Fibroblast of skin of right quadriceps (primary cell): Measurements from ENCODE around the gene CTNNA2.
A peak's percentile ranks its signal among the peaks of the same experiment; 100 is the strongest.

Experiments
- DNase-seq: peaks from one replicate; pipeline ENCODE4 v3.0.0-alpha.2; 2013

Gene CTNNA2

DNA sequence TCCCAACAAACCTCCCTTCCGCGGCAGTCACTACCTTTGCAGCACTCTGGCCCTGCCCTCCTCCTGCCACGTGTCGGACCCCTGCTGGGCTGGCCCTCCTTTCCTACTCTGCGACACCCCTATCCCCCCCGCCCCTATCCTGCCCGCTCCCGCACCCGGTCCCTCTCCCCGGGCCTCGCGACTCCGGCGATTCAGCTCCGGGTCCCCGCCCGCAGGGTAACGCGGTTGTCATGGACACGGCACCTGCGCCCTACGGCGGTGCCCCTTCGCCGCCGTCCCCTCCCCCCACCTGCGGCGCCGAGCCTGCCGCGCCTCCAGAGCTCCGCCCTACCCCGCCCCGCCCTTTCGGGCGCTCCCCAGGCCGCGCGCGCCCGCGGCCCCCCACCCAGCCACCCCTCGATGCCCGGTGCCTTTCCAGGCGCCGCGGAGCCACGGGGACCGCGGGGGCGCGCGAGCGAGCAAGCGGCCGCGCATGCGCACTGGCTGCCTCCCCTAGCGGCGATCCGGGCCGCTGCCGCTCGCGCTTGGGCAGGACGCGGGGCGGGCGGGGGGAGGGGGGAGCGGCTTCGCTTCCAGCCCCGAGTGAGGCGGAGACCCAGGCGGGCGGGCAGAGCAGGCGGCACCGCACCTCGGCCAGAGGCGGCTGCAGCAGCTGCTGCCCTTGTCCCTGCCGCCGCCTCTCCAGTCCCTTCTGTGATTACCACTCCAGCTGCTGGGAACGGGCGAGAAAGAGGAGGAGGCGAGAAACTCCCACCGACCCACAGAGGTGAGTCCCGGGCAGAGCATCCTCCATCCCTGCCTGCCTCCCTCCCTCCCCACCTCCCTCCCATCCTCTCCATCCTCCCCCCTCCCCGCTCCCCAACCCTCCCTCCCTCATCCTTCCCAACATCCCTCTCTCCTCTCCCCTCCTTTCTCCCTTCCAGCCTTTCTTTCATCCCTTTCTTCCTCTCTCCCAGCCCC, at the start of gene CTNNA2:
Gene CTNNA2 (plus strand): TSS at position 610 of the 960 bp plus-strand sequence.
- peak; percentile 12 for DNase-seq

GRCh38 chr2:79487399-79487798, 25.5 kb upstream of the CTNNA2 start:
- DNase-seq, result no peak

GRCh38 chr2:79511320-79511951, 1.4 kb upstream of the CTNNA2 start:
- DNase-seq, result peak; percentile 37

GRCh38 chr2:79513711-79514110, 860 bp downstream of the CTNNA2 start:
- DNase-seq, result no peak

- no peak for DNase-seq
These were observed 16.8 kb downstream of the CTNNA2 start for GRCh38 chr2:79529636-79530035.

GRCh38 chr2:79530443-79530842, 17.6 kb downstream of the CTNNA2 start:
- DNase-seq, result no peak

DNA sequence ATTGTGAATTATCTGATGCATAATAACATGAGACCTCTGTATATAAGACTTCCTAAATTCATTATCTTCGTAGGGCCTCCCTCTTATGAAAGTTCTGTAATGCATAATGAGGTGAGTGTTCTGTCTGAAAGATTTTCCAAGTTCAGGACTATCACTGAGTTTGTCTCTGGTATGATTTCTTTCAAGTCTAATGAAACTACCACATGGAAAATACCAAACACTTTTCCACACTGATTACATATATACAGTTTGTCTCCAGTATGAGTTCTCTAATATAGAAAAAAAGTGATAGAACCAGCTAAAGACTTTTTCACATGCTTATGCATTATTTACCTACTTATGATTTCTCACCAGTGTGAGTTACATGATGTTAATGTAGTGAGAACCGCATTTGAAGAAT, 34.7 kb downstream of the CTNNA2 start:
- DNase-seq, result no peak

DNA sequence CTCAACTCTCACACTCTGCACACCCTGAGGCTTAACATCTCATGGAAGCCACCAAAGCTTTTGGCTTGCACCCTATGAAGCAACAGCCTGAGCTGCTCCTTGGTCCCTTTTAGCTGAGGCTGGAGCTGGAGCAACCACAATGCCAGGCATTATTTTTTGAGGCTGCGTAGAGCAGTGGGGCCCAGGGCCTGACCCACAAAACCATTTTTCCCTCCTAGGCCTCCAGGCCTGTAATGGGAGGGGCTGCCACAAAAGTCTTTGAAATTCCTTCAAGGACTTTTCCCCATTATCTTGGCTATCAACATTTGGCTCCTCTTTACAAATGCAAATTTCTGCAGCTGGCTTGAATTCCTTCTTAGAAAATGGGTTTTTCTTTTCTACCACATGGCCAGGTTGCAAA, 39.8 kb downstream of the CTNNA2 start:
- DNase-seq, result no peak

GRCh38 chr2:79554899-79555298, 42.0 kb downstream of the CTNNA2 start:
- no peak for DNase-seq

DNA sequence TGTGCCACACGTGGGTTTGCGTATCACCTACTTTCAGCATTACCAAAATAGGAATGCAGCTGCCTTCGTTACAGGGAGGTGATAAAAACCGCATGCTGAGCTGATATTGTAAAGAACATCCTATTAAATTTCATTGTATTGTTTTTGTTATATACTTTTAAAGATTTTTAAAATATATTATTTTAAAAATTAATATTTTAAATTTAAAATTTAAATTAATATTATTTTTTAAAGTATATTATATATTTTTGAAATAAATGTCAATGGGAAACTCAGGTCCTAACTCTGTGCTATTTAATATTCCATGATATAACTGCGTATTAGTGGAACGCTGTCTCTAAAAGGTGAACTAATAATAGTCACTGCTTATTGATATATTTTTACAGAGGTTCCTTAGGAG, 51.2 kb downstream of the CTNNA2 start:
- DNase-seq, result no peak

DNA sequence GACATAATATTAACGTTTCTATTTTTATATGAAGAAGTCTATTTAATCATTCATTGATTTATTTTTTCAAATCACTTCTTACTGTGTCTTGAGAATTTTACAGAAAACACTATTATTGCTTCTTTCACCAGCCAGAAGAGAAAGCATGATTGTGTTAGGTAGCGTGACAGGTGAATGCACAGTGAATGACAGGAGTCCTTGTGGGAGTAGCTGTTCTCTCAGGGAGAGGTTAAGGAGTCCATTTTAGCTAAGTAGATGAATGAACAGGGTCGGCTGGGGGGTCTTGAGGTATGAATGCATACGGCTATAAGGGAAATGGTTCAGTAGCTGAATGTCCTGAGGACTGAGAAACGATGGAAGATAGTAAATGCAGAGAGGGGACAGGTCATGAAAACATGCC, 56.2 kb downstream of the CTNNA2 start:
- no peak for DNase-seq

DNA sequence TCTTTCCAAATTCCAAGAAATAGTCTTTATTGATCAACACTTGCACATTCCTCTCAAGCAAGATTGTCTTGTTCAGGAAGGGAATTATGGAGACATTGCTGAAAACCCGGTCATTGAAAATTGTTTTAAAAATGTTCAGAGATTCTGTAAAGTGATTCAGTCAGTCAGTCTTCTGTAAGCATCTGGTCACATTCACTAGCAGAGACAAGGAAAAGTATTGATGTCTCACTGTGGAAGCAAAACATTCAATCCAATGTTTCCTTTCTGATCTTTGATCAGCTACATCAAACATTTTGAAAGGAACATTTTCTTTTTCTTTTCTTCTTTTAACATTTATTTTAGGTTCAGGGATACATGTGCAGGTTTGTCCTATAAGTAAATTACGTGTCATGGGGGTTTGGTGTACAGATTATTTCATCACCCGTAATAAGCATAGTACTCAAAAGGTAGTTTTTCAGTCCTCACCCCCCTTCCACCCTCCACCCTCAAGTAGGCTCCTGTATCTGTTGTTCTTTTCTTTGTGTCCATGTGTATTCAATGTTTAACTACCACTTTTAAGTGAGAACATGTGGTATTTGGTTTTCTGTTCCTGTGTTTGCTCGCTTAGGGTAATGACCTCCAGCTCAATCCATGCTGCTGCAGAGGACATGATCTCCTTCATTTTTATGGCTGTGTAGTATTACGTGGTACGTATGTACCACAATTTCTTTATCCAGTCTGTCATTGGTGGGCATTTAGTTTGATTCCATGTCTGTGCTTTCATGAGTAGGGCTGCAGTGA, 61.2 kb downstream of the CTNNA2 start:
- DNase-seq, result no peak

GRCh38 chr2:79576451-79576850, 63.6 kb downstream of the CTNNA2 start:
- DNase-seq, result no peak

DNA sequence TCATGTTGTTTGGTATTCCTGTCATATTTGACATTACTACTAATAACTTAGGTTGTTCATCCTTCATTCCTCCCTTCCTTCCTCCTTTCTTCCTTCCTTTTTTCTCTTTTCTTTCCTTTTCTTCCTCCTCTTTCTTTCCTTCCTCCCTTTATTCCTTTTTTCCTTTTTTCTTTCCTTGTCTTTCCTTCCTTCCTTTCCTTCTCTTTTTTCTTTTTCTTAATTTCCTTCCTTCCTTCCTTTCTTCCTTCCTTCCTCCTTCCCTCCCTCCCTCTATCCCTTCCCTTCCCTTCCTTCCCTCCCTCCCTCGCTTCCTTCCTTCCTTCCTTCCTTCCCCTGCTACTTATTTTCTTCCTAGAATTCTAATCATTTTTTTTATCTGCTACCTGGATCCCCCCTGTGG, 66.1 kb downstream of the CTNNA2 start:
- no peak for DNase-seq

DNA sequence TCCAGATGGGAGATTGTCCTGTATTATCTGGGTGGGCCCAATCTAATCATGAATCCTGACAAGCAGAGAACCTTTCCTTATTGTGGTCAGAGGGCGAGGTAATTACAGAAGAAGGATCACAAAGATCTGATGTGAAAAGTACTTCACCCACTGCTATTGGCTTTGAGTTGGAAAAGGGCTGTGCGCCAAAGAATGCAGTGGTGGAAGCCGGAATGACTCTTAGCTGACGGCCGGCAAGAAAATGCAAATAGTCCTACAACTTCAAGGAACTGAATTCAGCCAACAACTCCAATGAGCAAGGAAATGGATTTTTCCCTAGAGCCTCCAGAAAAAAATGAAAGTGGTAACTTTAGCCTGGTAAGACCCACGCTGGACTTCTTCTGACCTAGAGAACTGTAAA, 67.3 kb downstream of the CTNNA2 start:
- DNase-seq, result no peak

DNA sequence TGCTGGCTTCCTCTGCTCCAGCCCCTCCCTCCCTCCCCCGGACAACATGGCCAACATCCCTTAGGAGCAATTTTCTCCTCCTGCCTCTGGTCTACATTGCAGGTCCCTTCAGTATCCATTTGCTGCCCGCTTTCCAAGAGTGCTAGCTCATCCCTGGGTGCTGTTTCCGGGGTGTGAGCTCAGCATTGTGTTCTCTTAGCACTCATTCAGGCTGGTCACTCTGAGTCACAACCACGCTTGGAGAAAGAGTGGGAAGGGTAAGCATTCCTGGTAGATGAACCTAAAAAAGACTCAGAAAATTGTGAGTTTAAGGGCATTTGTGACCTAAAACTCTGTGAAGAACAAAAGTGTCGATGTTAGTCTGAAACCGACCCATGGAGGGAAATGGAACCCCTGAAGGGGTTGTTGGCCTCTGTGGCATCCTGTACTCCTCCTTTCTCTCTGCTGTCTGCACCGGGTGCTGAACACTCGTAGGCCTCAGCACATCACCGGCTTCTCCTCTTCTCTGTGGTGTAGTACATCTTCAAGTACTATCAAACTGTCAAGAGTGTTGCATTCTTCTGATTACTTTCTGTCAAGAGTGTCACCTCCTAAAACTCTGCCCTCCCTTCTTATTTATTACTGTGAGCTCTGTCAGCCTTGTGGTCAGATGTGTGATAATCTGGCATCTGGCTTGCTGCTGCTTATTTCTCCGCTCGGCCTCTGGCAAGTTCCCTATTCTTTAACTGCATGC, 73.0 kb downstream of the CTNNA2 start:
- DNase-seq, result no peak

- no peak for DNase-seq
These were observed 78.4 kb downstream of the CTNNA2 start for GRCh38 chr2:79591281-79591680.

DNA sequence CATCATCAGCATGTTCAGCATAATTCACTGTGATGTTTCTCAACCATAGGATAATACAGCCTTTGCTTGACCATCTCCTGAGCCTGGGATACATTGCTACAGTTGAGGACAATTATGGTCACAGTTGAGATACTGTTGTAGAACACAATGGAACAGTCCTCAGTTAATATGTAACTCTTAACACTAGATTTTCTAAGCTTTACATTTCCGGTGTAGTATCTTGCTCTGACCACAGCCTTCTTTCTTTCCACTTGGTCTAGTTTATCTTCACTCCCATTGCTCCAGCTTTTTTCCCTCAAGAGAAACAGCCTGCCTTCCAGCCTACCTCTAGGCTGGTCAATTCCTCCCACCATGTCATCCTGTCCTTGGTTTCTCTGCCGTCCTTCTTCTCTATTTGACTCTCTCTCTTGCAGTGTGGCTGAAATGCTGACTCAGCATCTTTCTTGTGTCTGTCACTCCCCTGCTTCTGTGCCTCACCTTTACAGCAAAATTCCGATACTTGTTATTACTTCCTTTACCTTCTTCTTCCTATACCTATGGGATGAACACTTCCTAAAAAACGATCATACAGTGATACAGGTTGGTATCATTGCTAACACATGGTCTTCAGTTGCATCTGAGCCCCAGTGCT, 80.5 kb downstream of the CTNNA2 start:
- no peak for DNase-seq

GRCh38 chr2:79596403-79596802, 83.6 kb downstream of the CTNNA2 start:
- no peak for DNase-seq

GRCh38 chr2:79604748-79605147, 91.9 kb downstream of the CTNNA2 start:
- DNase-seq, result no peak

- DNase-seq, result no peak
These were observed 98.7 kb downstream of the CTNNA2 start for GRCh38 chr2:79611448-79612016.

GRCh38 chr2:79612999-79613398, 100.1 kb downstream of the CTNNA2 start:
- DNase-seq, result no peak
